Activated CD4-positive, alpha-beta T cell treated with anti-CD3 and anti-CD28 coated beads, Interleukin-2, amount 50 U/mL, for 4 hours (primary cell): ENCODE results near the gene ZNF276.

Source experiments
- DNase-seq, 2 experiments: peaks; one replicate each; pipeline ENCODE4 v3.0.0-alpha.2; 2020

Gene ZNF276

GRCh38 chr16:89712274-89712781, 9.0 kb upstream of the ZNF276 start:
- DNase-seq = no peak

DNA sequence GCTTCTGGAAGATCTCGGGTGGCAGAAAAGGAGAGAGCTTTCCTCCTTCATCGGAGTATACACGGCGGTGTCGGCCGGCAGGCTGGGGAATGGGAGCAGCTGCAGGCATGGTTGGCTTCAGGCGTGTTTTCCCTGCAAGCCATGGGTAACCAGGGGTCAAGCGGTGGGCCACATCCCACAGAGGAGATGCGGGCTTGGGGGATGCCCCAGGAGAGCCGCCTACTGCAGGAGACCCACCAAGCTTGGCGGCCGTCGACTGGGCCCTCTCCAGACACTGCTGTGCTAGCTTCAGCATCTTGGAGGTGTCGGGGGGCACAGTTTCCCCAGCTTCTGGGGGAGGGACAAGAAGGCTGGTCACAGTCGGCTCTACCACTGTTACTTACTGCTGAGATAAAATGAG, 4.8 kb upstream of the ZNF276 start:
- no peak for DNase-seq

GRCh38 chr16:89716916-89717687, 4.2 kb upstream of the ZNF276 start:
- DNase-seq = no peak

DNA sequence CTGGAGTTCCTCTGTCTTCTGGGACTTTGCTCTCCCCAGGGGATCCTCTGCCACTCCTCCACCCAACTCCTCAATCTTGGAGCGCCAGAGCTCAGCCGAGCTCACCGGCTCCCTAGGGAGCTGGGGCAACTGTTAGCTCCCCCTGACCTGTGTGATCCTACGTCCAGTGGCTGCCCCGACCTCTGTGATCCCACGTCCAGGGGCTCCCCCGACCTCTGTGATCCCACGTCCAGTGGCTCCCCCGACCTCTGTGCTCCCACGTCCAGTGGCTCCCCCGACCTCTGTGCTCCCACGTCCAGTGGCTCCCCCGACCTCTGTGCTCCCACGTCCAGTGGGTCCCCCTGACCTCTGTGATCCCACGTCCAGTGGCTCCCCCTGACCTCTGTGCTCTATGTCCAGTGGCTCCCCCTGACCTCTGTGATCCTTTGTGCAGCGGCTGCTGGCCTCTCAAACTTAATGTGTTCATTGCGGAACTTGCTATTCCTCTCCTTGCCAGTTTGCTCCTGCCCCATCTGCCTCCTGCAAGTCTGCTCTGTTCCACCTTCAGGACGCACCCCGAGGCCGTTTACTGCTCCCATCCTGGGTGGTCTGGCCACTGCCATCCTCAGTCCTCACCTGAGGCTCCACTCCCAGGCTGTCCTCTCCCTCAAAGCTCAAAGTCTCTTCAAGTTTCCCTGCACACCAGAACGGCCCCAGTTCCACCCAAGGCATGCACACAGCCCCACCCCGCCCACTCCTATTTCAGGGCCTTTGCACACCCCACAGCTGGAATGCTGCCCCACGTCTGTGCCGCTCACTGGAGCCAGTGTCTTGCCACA, 3.4 kb upstream of the ZNF276 start:
- no peak for DNase-seq

- DNase-seq = no peak
Measured at GRCh38 chr16:89720551-89720812, 855 bp upstream of the ZNF276 start.

GRCh38 chr16:89721546-89722391, 432 bp downstream of the ZNF276 start:
- peak; percentile 86 to 89 for DNase-seq

GRCh38 chr16:89722392-89723278, 1.3 kb downstream of the ZNF276 start:
- peak; percentile 50 to 53 for DNase-seq

DNA sequence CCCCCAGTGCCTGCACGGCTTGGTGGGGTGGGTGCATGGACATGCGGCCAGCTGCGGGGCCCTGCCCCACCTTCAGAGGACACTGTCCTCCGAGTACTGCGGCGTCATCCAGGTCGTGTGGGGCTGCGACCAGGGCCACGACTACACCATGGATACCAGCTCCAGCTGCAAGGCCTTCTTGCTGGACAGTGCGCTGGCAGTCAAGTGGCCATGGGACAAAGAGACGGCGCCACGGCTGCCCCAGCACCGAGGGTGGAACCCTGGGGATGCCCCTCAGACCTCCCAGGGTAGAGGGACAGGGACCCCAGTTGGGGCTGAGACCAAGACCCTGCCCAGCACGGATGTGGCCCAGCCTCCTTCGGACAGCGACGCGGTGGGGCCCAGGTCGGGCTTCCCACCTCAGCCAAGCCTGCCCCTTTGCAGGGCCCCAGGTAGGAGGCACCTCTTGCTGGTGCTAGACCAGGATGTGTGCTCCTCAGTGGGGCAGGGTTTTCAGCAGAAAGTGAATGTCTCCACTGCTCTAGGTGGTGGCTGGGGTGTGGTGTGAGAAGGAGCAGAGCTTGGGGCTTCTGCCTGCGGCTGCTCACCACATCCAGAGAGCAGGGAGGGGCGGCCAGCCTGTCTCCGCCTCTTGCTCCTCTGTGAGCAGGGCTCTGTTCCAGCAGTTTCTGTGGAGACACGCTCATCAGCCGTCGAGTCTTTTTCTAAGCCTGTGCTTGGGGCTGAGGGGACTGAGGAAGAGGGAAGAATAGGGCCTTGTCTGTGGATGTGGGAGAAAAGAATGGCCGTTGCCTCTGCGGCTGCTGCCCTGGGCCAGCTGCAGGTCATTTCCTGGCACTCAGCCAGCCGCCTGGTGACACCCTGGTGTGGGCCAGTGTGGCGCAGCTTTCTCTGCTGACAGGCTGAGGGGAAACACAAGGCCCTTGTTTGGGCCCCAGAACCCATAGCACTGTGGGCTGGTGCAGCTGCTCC, 2.2 kb downstream of the ZNF276 start:
- DNase-seq = peak; percentile 53 to 59

DNA sequence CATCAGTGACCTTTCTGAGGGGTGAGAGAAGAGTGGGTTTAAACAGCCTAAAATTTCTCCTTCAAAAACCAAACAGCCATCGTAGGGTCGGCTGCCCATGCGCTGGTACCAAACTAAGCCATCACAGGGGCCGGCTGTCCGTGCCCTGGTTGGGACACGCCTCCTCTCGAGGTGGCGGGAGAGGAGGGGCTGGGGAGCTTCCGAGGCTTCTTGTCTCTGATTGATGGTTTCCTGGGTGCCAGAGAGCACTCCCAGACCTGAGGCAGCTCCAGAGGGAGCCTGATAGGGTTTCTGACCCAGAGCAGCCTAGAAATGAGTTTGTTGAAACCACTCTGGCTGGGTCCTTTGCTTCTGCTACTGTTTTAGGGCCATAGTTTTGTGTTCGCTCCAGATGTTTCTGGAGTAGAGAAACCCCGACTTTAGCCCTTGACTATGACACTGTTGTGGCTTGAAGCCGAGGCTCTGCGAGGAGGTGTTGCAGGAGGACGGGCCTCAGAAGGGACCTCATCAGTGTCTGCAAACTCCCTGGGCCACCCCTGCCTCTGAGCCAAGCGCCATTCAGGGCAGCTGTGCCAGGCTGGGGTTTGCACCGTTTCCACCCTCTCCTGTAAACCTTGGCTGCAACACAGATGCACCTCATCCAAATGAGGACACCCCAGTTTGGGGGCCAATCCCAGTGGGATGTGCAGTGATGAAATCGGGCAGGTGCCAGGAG, 6.2 kb downstream of the ZNF276 start:
- no peak for DNase-seq

DNA sequence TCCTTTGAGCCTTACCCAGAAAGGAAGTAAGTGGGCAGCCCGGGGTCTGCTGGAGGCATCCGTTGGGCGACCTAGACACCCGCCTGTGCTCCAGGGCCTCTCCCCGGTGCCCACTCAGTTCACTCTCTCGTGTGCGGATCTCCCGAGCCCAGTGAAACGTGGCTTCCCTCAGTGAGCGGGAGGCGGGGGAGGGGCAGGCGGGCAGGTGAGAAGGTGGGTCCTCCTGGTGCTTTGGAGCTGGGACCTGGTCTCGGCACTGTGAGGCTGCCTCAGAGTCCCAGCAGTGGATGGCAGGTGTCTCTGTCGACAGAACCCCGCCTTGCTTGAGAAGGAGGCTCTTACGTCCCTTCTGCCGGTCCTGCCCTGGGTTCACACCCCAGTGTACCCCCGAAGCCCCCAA, 8.0 kb downstream of the ZNF276 start:
- DNase-seq = no peak

- no peak for DNase-seq
Measured at GRCh38 chr16:89729863-89730593, 8.7 kb downstream of the ZNF276 start.

GRCh38 chr16:89730610-89731234, 9.4 kb downstream of the ZNF276 start:
- no peak for DNase-seq

DNA sequence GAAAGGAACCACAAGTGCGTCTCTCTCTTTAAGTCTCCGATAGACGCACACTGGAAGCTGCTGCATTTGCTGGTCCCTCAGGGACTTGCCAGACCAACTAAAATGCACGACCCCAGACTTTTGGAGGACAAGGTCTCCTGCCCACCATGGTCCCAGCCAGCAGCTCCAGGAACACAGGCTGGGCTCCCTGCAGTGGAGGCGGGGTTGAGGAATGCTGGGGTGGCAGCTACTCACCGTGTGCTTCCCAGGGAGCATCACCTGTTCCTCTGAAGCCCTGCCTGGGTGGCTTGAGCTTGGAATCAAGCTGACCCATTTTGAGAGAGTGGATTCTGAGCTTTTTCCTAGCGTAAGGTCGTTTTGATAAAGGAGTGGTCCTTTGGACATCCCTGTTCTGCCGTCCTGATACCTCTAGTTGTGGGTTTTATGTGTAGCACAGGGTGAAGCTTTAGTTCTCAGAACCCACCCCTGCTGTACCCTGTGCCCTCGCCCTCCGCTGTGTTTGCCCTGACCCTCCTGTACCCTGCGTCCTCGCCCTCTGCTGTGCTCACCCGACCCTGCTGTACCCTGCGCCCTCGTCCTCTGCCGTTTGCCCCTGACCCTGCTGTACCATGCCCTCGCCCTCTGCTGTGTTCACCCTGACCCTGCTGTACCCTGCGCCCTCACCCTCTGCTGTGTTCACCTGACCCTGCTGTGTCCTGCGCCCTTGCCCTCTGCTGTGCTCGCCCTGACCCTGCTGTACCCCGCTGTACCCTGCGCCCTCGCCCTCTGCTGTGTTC, 11.0 kb downstream of the ZNF276 start:
- no peak for DNase-seq

DNA sequence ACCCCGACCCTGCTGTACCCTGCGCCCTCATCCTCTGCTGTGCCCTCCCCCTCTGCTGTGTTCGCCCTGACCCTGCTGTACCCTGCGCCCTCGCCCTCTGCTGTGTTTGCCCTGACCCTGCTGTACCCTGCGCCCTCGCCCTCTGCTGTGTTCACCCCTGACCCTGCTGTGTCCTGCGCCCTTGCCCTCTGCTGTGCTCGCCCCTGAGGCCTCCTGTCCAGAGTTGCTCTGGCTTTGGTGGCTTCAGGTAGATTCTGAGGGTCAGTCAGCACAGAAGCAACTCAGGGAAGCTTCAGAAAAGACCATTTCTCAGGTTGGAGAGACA, 11.5 kb downstream of the ZNF276 start:
- no peak for DNase-seq

GRCh38 chr16:89733322-89733721, 12.0 kb downstream of the ZNF276 start:
- no peak for DNase-seq

DNA sequence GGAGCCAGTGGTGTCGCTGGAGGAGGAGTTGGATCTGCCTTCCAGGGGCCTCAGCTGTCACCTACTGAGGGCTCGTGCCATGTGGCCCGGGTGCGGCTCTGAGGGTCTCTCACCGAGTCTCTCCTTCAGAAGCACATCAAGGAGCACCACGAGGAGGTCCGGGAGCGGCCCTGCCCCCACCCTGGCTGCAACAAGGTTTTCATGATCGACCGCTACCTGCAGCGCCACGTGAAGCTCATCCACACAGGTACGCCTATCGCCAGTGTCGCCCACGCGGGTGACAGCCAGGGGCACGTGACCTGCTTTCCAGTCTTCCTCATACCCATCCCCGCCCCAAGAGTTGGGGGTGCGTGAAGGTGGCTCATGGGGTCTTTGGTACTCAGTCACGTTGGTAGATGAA, 12.5 kb downstream of the ZNF276 start:
- no peak for DNase-seq

DNA sequence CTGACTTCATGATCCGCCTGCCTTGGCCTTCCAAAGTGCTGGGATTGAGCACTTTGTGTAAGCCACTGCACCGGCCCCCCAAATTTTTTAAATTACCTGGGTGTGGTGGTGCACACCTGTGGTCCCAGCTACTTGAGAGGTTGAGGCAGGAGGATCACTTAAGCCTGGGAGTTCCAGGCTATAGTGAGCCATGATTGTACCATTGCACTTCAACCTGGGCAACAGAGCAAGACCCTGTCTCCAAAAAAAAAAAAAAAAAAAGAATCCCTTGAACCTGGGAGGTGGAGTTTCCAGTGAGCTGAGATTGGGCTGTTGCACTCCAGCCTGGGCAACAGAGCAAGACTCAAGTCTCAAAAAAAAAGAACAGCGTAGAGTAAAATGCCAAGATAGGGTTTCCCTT, 15.2 kb downstream of the ZNF276 start:
- DNase-seq = no peak

GRCh38 chr16:89737341-89738071, 16.2 kb downstream of the ZNF276 start:
- DNase-seq = peak; percentile 22 to 23
